ENCODE results near the gene AGTR2.

Gene AGTR2

DNA sequence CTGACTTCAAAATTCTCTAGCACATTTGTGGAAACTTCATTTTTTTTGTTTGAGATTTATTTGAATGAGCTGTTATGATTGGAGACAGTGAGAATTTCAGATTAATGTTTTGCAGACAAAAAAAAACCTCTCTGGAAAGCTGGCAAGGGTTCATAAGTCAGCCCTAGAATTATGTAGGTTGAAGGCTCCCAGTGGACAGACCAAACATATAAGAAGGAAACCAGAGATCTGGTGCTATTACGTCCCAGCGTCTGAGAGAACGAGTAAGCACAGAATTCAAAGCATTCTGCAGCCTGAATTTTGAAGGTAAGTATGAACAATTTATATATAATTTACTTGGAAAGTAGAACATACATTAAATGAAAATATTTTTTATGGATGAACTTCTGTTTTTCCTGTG lies at the start of gene AGTR2:
Gene AGTR2 (plus strand): TSS at position 234 of the 400 bp plus-strand sequence. CDS start 1,537 bp downstream, outside the sequence.
- no peak for TF ChIP-seq TEAD4 (IDR thresholded peaks at IDR 0.05)
- TF ChIP-seq FOXM1 (IDR thresholded peaks at IDR 0.05; ENCODE audit: borderline replicate concordance, low read depth): no peak
- TF ChIP-seq TCF12 (IDR thresholded peaks at IDR 0.05; ENCODE audit: low read depth): no peak
- TF ChIP-seq EP300 (IDR thresholded peaks at IDR 0.05; ENCODE audit: borderline replicate concordance): no peak
- no peak for TF ChIP-seq CREB1 (IDR thresholded peaks at IDR 0.05; ENCODE audit: low read depth)
- TF ChIP-seq, protein P1, sequence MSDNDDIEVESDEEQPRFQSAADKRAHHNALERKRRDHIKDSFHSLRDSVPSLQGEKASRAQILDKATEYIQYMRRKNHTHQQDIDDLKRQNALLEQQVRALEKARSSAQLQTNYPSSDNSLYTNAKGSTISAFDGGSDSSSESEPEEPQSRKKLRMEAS (IDR thresholded peaks at IDR 0.05): no peak
- no peak for TF ChIP-seq ZBTB7A (IDR thresholded peaks at IDR 0.05; ENCODE audit: low read depth)
- TF ChIP-seq EGR1 (IDR thresholded peaks at IDR 0.05): no peak
- TF ChIP-seq YY1 (IDR thresholded peaks at IDR 0.05; ENCODE audit: low read depth): no peak
- TF ChIP-seq TAF1 (IDR thresholded peaks at IDR 0.05; ENCODE audit: low read depth): no peak
- TF ChIP-seq RAD21 (IDR thresholded peaks at IDR 0.05; ENCODE audit: low read depth): no peak
- TF ChIP-seq, protein P2, sequence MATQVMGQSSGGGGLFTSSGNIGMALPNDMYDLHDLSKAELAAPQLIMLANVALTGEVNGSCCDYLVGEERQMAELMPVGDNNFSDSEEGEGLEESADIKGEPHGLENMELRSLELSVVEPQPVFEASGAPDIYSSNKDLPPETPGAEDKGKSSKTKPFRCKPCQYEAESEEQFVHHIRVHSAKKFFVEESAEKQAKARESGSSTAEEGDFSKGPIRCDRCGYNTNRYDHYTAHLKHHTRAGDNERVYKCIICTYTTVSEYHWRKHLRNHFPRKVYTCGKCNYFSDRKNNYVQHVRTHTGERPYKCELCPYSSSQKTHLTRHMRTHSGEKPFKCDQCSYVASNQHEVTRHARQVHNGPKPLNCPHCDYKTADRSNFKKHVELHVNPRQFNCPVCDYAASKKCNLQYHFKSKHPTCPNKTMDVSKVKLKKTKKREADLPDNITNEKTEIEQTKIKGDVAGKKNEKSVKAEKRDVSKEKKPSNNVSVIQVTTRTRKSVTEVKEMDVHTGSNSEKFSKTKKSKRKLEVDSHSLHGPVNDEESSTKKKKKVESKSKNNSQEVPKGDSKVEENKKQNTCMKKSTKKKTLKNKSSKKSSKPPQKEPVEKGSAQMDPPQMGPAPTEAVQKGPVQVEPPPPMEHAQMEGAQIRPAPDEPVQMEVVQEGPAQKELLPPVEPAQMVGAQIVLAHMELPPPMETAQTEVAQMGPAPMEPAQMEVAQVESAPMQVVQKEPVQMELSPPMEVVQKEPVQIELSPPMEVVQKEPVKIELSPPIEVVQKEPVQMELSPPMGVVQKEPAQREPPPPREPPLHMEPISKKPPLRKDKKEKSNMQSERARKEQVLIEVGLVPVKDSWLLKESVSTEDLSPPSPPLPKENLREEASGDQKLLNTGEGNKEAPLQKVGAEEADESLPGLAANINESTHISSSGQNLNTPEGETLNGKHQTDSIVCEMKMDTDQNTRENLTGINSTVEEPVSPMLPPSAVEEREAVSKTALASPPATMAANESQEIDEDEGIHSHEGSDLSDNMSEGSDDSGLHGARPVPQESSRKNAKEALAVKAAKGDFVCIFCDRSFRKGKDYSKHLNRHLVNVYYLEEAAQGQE (IDR thresholded peaks at IDR 0.05; ENCODE audit: low read depth): no peak
- no peak for TF ChIP-seq NFIC (IDR thresholded peaks at IDR 0.05)
- no peak for TF ChIP-seq CEBPB (IDR thresholded peaks at IDR 0.05)
- TF ChIP-seq, protein P3, sequence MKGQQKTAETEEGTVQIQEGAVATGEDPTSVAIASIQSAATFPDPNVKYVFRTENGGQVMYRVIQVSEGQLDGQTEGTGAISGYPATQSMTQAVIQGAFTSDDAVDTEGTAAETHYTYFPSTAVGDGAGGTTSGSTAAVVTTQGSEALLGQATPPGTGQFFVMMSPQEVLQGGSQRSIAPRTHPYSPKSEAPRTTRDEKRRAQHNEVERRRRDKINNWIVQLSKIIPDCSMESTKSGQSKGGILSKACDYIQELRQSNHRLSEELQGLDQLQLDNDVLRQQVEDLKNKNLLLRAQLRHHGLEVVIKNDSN (IDR thresholded peaks at IDR 0.05): no peak

DNA sequence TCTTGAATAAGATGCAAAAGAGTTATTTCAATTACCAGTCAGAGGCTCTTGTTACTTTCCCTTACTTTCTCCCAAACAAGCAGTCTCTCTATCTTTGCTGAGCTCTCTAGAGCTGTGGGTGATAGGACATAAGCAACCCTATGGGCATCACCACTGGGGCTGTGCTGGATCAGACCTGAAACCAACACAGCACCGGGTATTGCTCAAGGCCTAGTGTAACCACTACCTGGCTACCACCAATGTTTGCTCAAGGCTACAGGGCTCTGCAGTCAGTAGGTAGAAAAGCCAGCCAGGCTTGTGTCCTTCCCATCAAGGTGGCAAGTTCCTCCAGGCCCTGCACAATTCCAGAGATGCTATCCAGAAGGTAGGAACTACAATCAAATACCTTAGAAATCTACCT lies 35.3 kb upstream of the AGTR2 start:
- TF ChIP-seq TAF1 (IDR thresholded peaks at IDR 0.05; ENCODE audit: low read depth): no peak
- TF ChIP-seq NFIC (IDR thresholded peaks at IDR 0.05): no peak
- TF ChIP-seq CREB1 (IDR thresholded peaks at IDR 0.05; ENCODE audit: low read depth): no peak
- no peak for TF ChIP-seq TEAD4 (IDR thresholded peaks at IDR 0.05)

- no peak for TF ChIP-seq YY1 (IDR thresholded peaks at IDR 0.05; ENCODE audit: low read depth)
- TF ChIP-seq EGR1 (IDR thresholded peaks at IDR 0.05): no peak
- TF ChIP-seq, protein P3 (IDR thresholded peaks at IDR 0.05): no peak
- TF ChIP-seq NFIC (IDR thresholded peaks at IDR 0.05): no peak
- TF ChIP-seq TEAD4 (IDR thresholded peaks at IDR 0.05): no peak
- no peak for TF ChIP-seq CREB1 (IDR thresholded peaks at IDR 0.05; ENCODE audit: low read depth)
- no peak for TF ChIP-seq CEBPB (IDR thresholded peaks at IDR 0.05)
- TF ChIP-seq ZBTB7A (IDR thresholded peaks at IDR 0.05; ENCODE audit: low read depth): no peak
- no peak for TF ChIP-seq RAD21 (IDR thresholded peaks at IDR 0.05; ENCODE audit: low read depth)
- no peak for TF ChIP-seq EP300 (IDR thresholded peaks at IDR 0.05; ENCODE audit: borderline replicate concordance)
- no peak for TF ChIP-seq FOXM1 (IDR thresholded peaks at IDR 0.05; ENCODE audit: borderline replicate concordance, low read depth)
- TF ChIP-seq TCF12 (IDR thresholded peaks at IDR 0.05; ENCODE audit: low read depth): no peak
- no peak for TF ChIP-seq TAF1 (IDR thresholded peaks at IDR 0.05; ENCODE audit: low read depth)
- TF ChIP-seq, protein P2 (IDR thresholded peaks at IDR 0.05; ENCODE audit: low read depth): no peak
- TF ChIP-seq, protein P1 (IDR thresholded peaks at IDR 0.05): no peak
Measured at GRCh38 chrX:116142976-116143375, 27.6 kb upstream of the AGTR2 start.

DNA sequence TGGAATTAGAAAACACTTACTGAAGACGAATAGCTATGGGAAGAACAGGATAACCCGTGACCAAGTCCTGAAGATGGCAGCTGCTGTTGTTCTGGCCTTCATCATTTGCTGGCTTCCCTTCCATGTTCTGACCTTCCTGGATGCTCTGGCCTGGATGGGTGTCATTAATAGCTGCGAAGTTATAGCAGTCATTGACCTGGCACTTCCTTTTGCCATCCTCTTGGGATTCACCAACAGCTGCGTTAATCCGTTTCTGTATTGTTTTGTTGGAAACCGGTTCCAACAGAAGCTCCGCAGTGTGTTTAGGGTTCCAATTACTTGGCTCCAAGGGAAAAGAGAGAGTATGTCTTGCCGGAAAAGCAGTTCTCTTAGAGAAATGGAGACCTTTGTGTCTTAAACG lies 2.4 kb downstream of the AGTR2 start:
- TF ChIP-seq, protein P1 (IDR thresholded peaks at IDR 0.05): no peak
- TF ChIP-seq YY1 (IDR thresholded peaks at IDR 0.05; ENCODE audit: low read depth): no peak

DNA sequence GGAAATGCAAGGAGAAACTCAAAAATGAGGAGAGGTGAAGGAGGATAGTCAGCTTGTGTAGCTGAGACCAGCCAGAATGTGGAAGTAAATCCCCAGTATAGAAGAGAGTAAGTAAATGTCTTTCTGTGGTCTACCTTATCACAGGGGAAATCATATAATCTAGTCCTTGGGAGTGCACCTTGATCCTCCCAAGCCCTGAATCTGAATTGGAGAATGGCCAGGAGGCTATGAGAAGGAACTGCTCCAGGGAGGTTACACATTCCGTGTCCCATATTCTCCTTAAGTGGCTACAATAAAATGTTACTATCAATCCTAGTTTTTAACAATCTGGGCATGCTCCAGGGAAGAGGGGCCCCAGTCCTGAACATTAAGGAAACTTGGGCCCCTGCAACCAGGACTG lies 10.8 kb downstream of the AGTR2 start:
- no peak for TF ChIP-seq EGR1 (IDR thresholded peaks at IDR 0.05)
- TF ChIP-seq CEBPB (IDR thresholded peaks at IDR 0.05): no peak
- no peak for TF ChIP-seq ZBTB7A (IDR thresholded peaks at IDR 0.05; ENCODE audit: low read depth)
- TF ChIP-seq TCF12 (IDR thresholded peaks at IDR 0.05; ENCODE audit: low read depth): no peak

DNA sequence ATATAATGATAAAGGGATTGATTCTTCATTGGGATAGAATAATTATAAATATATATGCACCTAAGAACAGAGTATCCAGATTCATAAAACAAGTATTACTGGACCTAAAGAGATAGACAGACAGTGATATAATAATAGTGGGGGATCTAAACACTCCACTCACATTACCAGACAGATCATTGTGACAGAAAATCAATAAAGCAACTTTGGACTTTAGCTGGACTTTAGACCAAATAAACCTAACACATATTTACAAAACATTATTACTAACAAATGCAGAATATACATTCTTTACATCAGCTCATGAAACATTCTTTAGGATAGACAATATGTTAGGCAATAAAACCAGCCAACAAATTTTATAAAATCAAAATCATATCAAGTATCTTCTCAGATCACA lies 14.6 kb downstream of the AGTR2 start:
- TF ChIP-seq RAD21 (IDR thresholded peaks at IDR 0.05; ENCODE audit: low read depth) (no peak), NFIC (IDR thresholded peaks at IDR 0.05) (no peak), YY1 (IDR thresholded peaks at IDR 0.05; ENCODE audit: low read depth) (no peak), CREB1 (IDR thresholded peaks at IDR 0.05; ENCODE audit: low read depth) (no peak), TCF12 (IDR thresholded peaks at IDR 0.05; ENCODE audit: low read depth) (no peak), FOXM1 (IDR thresholded peaks at IDR 0.05; ENCODE audit: borderline replicate concordance, low read depth) (no peak), TEAD4 (IDR thresholded peaks at IDR 0.05) (no peak), TAF1 (IDR thresholded peaks at IDR 0.05; ENCODE audit: low read depth) (no peak), CEBPB (IDR thresholded peaks at IDR 0.05) (no peak)
- TF ChIP-seq, protein P2 (IDR thresholded peaks at IDR 0.05; ENCODE audit: low read depth): no peak
- TF ChIP-seq, protein P3 (IDR thresholded peaks at IDR 0.05): no peak
